CD4-positive, alpha-beta T cell (primary cell): Measurements from ENCODE around the gene CEP170B. TPM values are rescaled to one million over a fixed set of nuclear protein-coding genes. Genes with fewer than 3 reads are reported as not detected.
A peak's percentile ranks its signal among the peaks of the same experiment; 100 is the strongest.

Experiments
- ATAC-seq: fragments of 200-7000 bp; cut with Tn5 transposase; one replicate; pipeline ENCODE4 v1.10.0; 2022; ENCODE audit warnings: mild to moderate bottlenecking; ENCODE audit not compliant: poor library complexity
- CTCF ChIA-PET: fragments of 350-600 bp; sonication (Branson Sonifier 250); formaldehyde crosslinking; loops from one replicate; lab custom pipeline; 2021; ENCODE audit warnings: antibody characterized with exemption, inconsistent platforms; lab: Charles Lee
- POLR2A ChIA-PET: fragments of 350-600 bp; sonication (Branson Sonifier 250); formaldehyde crosslinking; loops from one replicate; lab custom pipeline; 2021; ENCODE audit warnings: antibody characterized with exemption, inconsistent platforms; lab: Charles Lee
- DNase-seq, 14 experiments: peaks; one replicate each; pipeline ENCODE4 v3.0.0-alpha.2; 2013 to 2020; ENCODE audit warnings: mixed read lengths in 2 of 14
- H3K27ac ChIP-seq, 2 donors: one replicate each; pipeline versions ENCODE4 v1.5.1 to v1.7.0; 2013; ENCODE audit warnings: low read length in 2 of 2, low read depth in 1 of 2, mild to moderate bottlenecking in 1 of 2
- H3K27me3 ChIP-seq, 2 experiments: 1 replicate in 1 of 2; 2 replicates in 1 of 2; pipeline versions ENCODE4 v1.6.1 to v1.7.0; 2013; ENCODE audit warnings: low read length in 2 of 2, control low read depth in 1 of 2, mild to moderate bottlenecking in 1 of 2, moderate library complexity in 1 of 2; ENCODE audit not compliant: insufficient read depth in 2 of 2, control insufficient read depth in 1 of 2
- H3K36me3 ChIP-seq: one replicate; pipeline ENCODE4 v1.6.1; 2013; ENCODE audit warnings: low read length, control low read depth; ENCODE audit not compliant: insufficient read depth
- H3K4me1 ChIP-seq: one replicate; pipeline ENCODE4 v1.6.1; 2013; ENCODE audit warnings: low read length, control low read depth; ENCODE audit not compliant: insufficient read depth
- H3K4me3 ChIP-seq: one replicate; pipeline ENCODE4 v1.5.1; 2013; ENCODE audit warnings: mild to moderate bottlenecking, low read length, moderate library complexity
- H3K9me3 ChIP-seq, 2 experiments: 1 replicate in 1 of 2; 2 replicates in 1 of 2; pipeline versions ENCODE4 v1.6.1 to v1.7.0; 2013; ENCODE audit warnings: low read length in 2 of 2, mild to moderate bottlenecking in 2 of 2, control low read depth in 1 of 2, moderate library complexity in 1 of 2; ENCODE audit not compliant: control insufficient read depth in 1 of 2, insufficient read depth in 1 of 2
- H3K27ac Mint-ChIP-seq: one replicate; pipeline ENCODE4 v1.8.0; 2020; ENCODE audit warnings: mixed read lengths
- H3K27me3 Mint-ChIP-seq: one replicate; pipeline ENCODE4 v1.8.0; 2021; ENCODE audit warnings: mixed read lengths
- H3K36me3 Mint-ChIP-seq: one replicate; pipeline ENCODE4 v1.8.0; 2021; ENCODE audit warnings: low read depth, mixed read lengths
- H3K4me1 Mint-ChIP-seq: one replicate; pipeline ENCODE4 v1.8.0; 2021; ENCODE audit warnings: low read depth, mixed read lengths
- H3K4me3 Mint-ChIP-seq: one replicate; pipeline ENCODE4 v1.8.0; 2020; ENCODE audit warnings: mild to moderate bottlenecking, mixed read lengths
- H3K9me3 Mint-ChIP-seq: one replicate; pipeline ENCODE4 v1.8.0; 2020; ENCODE audit warnings: mixed read lengths
- CTCF ChIP-seq: fragments of 200-600 bp; IDR thresholded peaks from one replicate; pipeline ENCODE4 v1.8.0; 2022; ENCODE audit warnings: antibody characterized with exemption, mild to moderate bottlenecking
- intact Hi-C, 2 experiments: fragments of 100-400 bp; cut with DNase I in 1 of 2; cut with micrococcal nuclease in 1 of 2; formaldehyde crosslinking; loops; one replicate each; pipeline versions ENCODE4 v1.15.1 to v1.9.0; 2023 to 2025; cut with DNase I, micrococcal nuclease
- total RNA-seq, 174 experiments: library from RNA in 2 of 174; stranded (reverse) in 2 of 174; gene quantifications; one replicate each; pipeline ENCODE4 v1.2.3 and lab custom pipeline; 2021 to 2026

CEP170B gene
- total RNA-seq, 2 experiments from 2014 or later, result 4.4 to 4.7 TPM

- Histone ChIP-seq H3K36me3 (no peaks in the 10 kb centered on the region), H3K9me3 (no peaks in the 10 kb centered on the region), H3K27me3 (no peaks in the 10 kb centered on the region), H3K27ac (no peak overlapping the region), H3K4me3 (no peak overlapping the region), H3K4me1 (peaks cover 26% of the 10 kb centered on the region)
- CTCF ChIA-PET, result interaction anchor here (0.9 kb wide), 1 partner anchor 52 kb away, joined by 3 read pairs; no protein-coding TSS in a partner anchor
- POLR2A ChIA-PET, result interaction anchor here (0.9 kb wide), 1 partner anchor 20 kb away, joined by 3 read pairs; no protein-coding TSS in a partner anchor
- H3K27me3 Mint-ChIP-seq, result no peaks in the 10 kb centered on the region
- peak overlapping the region; percentile 92 for H3K4me3 Mint-ChIP-seq
- ATAC-seq, result no peak
- no peak for DNase-seq
- H3K36me3 Mint-ChIP-seq, result peaks cover 4% of the 10 kb centered on the region
- no peak overlapping the region for H3K27ac Mint-ChIP-seq
- TF ChIP-seq CTCF, result no peak
- H3K4me1 Mint-ChIP-seq, result peaks cover 24% of the 10 kb centered on the region
- intact Hi-C loops, result no loop called here
- no peaks in the 10 kb centered on the region for H3K9me3 Mint-ChIP-seq
These were observed 46.9 kb upstream of the CEP170B start for GRCh38 chr14:104817930-104818713.

GRCh38 chr14:104818714-104819161 is 46.3 kb upstream of the CEP170B start:
- intact Hi-C loops, result no loop called here
- Histone ChIP-seq H3K36me3 (no peaks in the 10 kb centered on the region), H3K27me3 (no peaks in the 10 kb centered on the region), H3K9me3 (no peaks in the 10 kb centered on the region), H3K4me1 (peaks cover 26% of the 10 kb centered on the region), H3K27ac (no peak overlapping the region), H3K4me3 (no peak overlapping the region)
- ChIA-PET CTCF (no interaction called here), POLR2A (no interaction called here)
- H3K27me3 Mint-ChIP-seq, result no peaks in the 10 kb centered on the region
- DNase-seq, result peak in 1 of 14 experiments; percentile 0
- peak overlapping the region; percentile 34 for H3K4me3 Mint-ChIP-seq
- peaks cover 4% of the 10 kb centered on the region for H3K36me3 Mint-ChIP-seq
- TF ChIP-seq CTCF, result no peak
- no peaks in the 10 kb centered on the region for H3K9me3 Mint-ChIP-seq
- no peak overlapping the region for H3K27ac Mint-ChIP-seq
- peaks cover 19% of the 10 kb centered on the region for H3K4me1 Mint-ChIP-seq
- no peak for ATAC-seq

- no peak for ATAC-seq
- intact Hi-C loops, result no loop called here
- no peaks in the 10 kb centered on the region for H3K36me3 ChIP-seq
- H3K4me3 ChIP-seq, result no peak overlapping the region
- H3K27ac ChIP-seq, result no peak overlapping the region
- H3K36me3 Mint-ChIP-seq, result peaks cover 4% of the 10 kb centered on the region
- H3K4me1 Mint-ChIP-seq, result peaks cover 14% of the 10 kb centered on the region
- no peak for TF ChIP-seq CTCF
- ChIA-PET CTCF (no interaction called here), POLR2A (no interaction called here)
- H3K27me3 Mint-ChIP-seq, result no peaks in the 10 kb centered on the region
- no peaks in the 10 kb centered on the region for H3K9me3 Mint-ChIP-seq
- no peak for DNase-seq
- no peak overlapping the region for H3K4me3 Mint-ChIP-seq
- H3K4me1 ChIP-seq, result peaks cover 24% of the 10 kb centered on the region
- no peak overlapping the region for H3K27ac Mint-ChIP-seq
- no peaks in the 10 kb centered on the region for H3K9me3 ChIP-seq
- H3K27me3 ChIP-seq, result no peaks in the 10 kb centered on the region
These were observed 45.7 kb upstream of the CEP170B start for GRCh38 chr14:104819361-104819781.
